ENCODE measurements around the gene NDRG4. TPM values are rescaled to one million over a fixed set of nuclear protein-coding genes. Genes with fewer than 3 reads are reported as not detected.
A peak's percentile ranks its signal among the peaks of the same experiment; 100 is the strongest.

Gene NDRG4
- total RNA-seq, 2 donors from 2014 or later = 81.9 to 95.9 TPM

DNA sequence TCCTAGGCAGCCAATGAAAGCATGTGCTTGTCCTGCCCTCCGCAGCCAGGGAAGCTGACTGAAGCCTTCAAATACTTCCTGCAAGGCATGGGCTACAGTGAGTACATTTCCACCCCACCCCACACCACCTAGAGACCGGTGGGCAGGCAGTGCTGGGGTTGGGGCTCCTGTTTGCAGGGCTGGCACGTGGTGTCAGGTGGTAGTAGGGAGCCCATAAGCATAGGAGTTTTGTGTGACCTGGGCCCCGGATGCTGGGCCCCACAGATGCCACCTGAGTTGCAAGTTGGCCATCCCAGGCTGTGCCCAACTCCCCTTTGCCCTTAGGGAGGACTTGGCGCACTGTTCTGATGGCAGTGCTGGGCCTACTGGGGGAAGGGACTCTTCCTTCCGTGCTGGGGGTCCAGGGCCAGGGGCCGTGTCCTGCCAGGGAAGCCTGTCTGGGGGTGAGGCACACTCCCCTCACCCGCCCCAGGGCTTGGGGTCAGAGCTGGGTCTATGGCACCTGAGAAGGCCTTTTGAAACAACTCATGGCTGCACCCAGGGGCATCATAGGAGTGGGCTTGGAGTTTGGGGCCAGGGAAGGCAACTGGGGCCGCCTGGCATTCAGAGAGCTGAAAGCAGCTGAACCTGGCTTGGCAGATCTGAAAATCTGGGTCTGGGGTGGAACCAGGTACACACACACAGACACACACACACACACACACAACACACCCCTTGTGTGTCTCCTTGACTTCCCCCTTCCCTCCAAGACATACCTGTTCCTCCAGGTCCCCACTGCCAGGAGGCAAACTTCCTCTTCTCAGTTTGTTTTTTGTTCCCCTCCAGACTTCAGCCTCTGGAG, 9.5 kb downstream of the NDRG4 start:
- Histone ChIP-seq H3K4me3 (ENCODE audit: low read length) (no peak overlapping the region), H3K9ac (ENCODE audit: extremely low read depth, low read length, poor library complexity, severe bottlenecking) (no peak overlapping the region), H3K27me3 (ENCODE audit: control insufficient read depth, insufficient read depth, low read length, poor library complexity, severe bottlenecking) (no peaks in the 10 kb centered on the region), H3K36me3 (ENCODE audit: control insufficient read depth, insufficient read depth, low read length) (peaks cover 35% of the 10 kb centered on the region), H3K27ac (ENCODE audit: low read depth, low read length) (no peak overlapping the region), H3K9me3 (ENCODE audit: control insufficient read depth, low read length) (no peaks in the 10 kb centered on the region), H3K4me1 (ENCODE audit: control insufficient read depth, insufficient read depth, low read length) (no peaks in the 10 kb centered on the region)
- no peak for DNase-seq
- Mint-ChIP-seq H3K9me3 (no peaks in the 10 kb centered on the region), H3K4me1 (no peaks in the 10 kb centered on the region), H3K27ac (no peak overlapping the region), H3K4me3 (no peak overlapping the region), H3K36me3 (ENCODE audit: low read depth) (peaks cover 24% of the 10 kb centered on the region), H3K27me3 (ENCODE audit: insufficient read depth) (no peaks in the 10 kb centered on the region)
- no peak for TF ChIP-seq CTCF (conservative IDR thresholded peaks at IDR 0.05)
- 91 to 100% methylated on average over 4 to 9 of the region's 9 CpGs for WGBS, 2 experiments (ENCODE audit: insufficient coverage in 1 of 2, insufficient read length in 1 of 2)

DNA sequence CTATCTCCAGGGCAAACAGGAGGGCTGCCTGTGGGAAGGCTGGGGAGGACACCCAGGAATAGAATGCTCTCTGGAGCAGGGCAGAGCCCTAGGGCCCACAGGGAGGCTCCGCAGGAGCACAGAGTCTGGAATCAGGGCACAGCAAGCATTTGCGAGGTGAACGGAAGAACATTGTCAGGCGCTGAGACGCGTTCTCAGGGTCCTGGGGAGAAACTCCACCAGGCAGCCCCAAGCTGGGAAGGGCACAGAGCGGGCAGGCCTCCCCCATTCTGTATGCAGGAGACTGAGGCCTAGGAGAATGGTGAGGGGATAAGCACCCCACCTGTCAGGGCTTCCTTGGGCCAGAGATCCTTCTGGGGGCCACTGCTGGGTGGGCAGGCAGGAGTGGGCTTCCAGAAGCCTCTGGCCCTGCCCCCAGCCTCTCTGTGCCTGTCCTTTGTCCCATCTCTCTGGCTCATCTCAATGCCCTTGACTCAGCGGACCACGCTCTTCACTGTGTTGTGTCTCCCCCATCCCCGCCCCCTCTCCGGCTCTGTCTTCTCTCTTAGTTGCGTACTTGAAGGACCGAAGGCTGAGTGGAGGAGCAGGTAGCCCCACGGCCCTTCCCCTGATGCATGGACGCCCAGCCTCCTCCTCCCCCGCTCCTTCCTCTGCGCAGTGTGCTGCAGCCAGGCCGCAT, 10.3 kb downstream of the NDRG4 start:
- Histone ChIP-seq H3K9ac (ENCODE audit: extremely low read depth, low read length, poor library complexity, severe bottlenecking) (no peak overlapping the region), H3K4me3 (ENCODE audit: low read length) (no peak overlapping the region), H3K27ac (ENCODE audit: low read depth, low read length) (no peak overlapping the region), H3K27me3 (ENCODE audit: control insufficient read depth, insufficient read depth, low read length, poor library complexity, severe bottlenecking) (no peaks in the 10 kb centered on the region), H3K4me1 (ENCODE audit: control insufficient read depth, insufficient read depth, low read length) (no peaks in the 10 kb centered on the region), H3K36me3 (ENCODE audit: control insufficient read depth, insufficient read depth, low read length) (peaks cover 32% of the 10 kb centered on the region), H3K9me3 (ENCODE audit: control insufficient read depth, low read length) (no peaks in the 10 kb centered on the region)
- Mint-ChIP-seq H3K9me3 (no peaks in the 10 kb centered on the region), H3K27ac (peak overlapping the region; percentile 61), H3K36me3 (ENCODE audit: low read depth) (peaks cover 24% of the 10 kb centered on the region), H3K4me1 (peaks cover 5% of the 10 kb centered on the region), H3K27me3 (ENCODE audit: insufficient read depth) (no peaks in the 10 kb centered on the region), H3K4me3 (no peak overlapping the region)
- no peak for DNase-seq
- TF ChIP-seq CTCF (conservative IDR thresholded peaks at IDR 0.05) = no peak
- WGBS, 2 experiments (ENCODE audit: insufficient coverage in 1 of 2, insufficient read length in 1 of 2) = 89 to 97% methylated on average over 7 to 18 of the region's 18 CpGs

DNA sequence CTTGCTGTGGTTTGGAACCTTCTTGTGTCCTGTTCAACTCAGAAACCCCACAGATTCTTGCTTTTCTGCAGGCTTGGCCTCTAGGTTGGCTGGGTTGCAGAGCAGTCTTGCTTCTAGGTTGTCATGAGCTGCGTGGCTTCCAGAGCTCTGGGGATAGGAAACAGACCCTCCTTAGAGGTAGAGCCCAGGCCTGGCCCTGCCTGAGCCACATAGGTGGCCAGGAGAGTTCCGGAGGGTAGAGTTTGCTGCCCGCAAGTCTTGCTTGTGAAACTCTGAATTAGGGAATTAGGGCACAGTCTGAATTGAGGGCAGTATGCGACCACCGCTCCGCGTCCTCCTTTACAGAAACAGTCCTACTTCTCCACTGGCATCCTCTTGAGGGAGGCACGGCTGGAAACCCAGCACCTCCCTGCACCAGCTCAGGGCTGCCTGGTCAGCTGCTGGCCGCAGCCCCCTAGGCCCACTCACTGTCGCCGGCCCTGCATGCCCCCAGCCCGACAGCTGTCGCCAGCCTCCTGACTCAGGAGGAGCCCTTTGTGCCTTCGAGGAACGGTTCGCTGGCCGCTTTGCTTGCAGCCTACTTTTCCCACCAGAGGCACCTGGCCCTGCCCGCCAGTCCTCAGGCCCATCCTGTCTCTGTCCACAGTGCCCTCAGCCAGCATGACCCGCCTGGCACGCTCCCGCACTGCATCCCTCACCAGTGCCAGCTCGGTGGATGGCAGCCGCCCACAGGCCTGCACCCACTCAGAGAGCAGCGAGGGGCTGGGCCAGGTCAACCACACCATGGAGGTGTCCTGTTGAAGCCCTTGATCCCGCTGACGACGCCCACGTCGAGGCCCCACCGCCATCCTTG, 11.1 kb downstream of the NDRG4 start:
- H3K27ac Mint-ChIP-seq = peak overlapping the region; percentile 61

More for the DNA sequence above, 11.1 kb downstream of the NDRG4 start:
- peaks cover 32% of the 10 kb centered on the region for H3K36me3 ChIP-seq (ENCODE audit: control insufficient read depth, insufficient read depth, low read length)
- DNase-seq = no peak
- no peaks in the 10 kb centered on the region for H3K27me3 Mint-ChIP-seq (ENCODE audit: insufficient read depth)
- peaks cover 24% of the 10 kb centered on the region for H3K36me3 Mint-ChIP-seq (ENCODE audit: low read depth)
- no peaks in the 10 kb centered on the region for H3K27me3 ChIP-seq (ENCODE audit: control insufficient read depth, insufficient read depth, low read length, poor library complexity, severe bottlenecking)
- TF ChIP-seq CTCF (conservative IDR thresholded peaks at IDR 0.05) = no peak
- peaks cover 5% of the 10 kb centered on the region for H3K4me1 Mint-ChIP-seq
- no peak overlapping the region for H3K27ac ChIP-seq (ENCODE audit: low read depth, low read length)
- H3K9ac ChIP-seq (ENCODE audit: extremely low read depth, low read length, poor library complexity, severe bottlenecking) = no peak overlapping the region
- H3K4me3 Mint-ChIP-seq = no peak overlapping the region
- H3K9me3 Mint-ChIP-seq = no peaks in the 10 kb centered on the region
- no peaks in the 10 kb centered on the region for H3K4me1 ChIP-seq (ENCODE audit: control insufficient read depth, insufficient read depth, low read length)
- H3K4me3 ChIP-seq (ENCODE audit: low read length) = no peak overlapping the region
- 88 to 94% methylated on average over 21 to 30 of the region's 30 CpGs for WGBS, 2 experiments (ENCODE audit: insufficient coverage in 1 of 2, insufficient read length in 1 of 2)
- no peaks in the 10 kb centered on the region for H3K9me3 ChIP-seq (ENCODE audit: control insufficient read depth, low read length)
